Cardiac muscle cell (in vitro differentiated cells and primary cell): Measurements from ENCODE around the gene RNU11. TPM values are rescaled to one million over a fixed set of nuclear protein-coding genes. Genes with fewer than 3 reads are reported as not detected.
A peak's percentile ranks its signal among the peaks of the same experiment; 100 is the strongest.
"Not testable (repeated sequence)": the region's sequence is repeated elsewhere in the genome, so short reads cannot be mapped to it uniquely, and the experiment has no call there.

ENCODE experiments used
- DNase-seq, 2 donors: peaks; one replicate each; pipeline versions ENCODE4 v3.0.0 to v3.0.0-alpha.2; 2010 to 2017; ENCODE audit warnings: low read depth in 1 of 2, low spot score in 1 of 2
- H3K27ac ChIP-seq: fragments of 200-600 bp; sonication (generic); 2 replicates; pipeline ENCODE4 v1.5.1; 2016
- H3K27me3 ChIP-seq: fragments of 200-600 bp; sonication (generic); 2 replicates; pipeline ENCODE4 v1.6.0; 2016; ENCODE audit warnings: control low read depth
- H3K36me3 ChIP-seq: fragments of 200-600 bp; sonication (generic); 2 replicates; pipeline ENCODE4 v1.5.1; 2016; ENCODE audit warnings: control low read depth
- H3K4me1 ChIP-seq: fragments of 200-600 bp; sonication (generic); 2 replicates; pipeline ENCODE4 v1.8.1; 2017; ENCODE audit warnings: low read depth, mild to moderate bottlenecking, mixed run types
- H3K4me3 ChIP-seq: fragments of 200-600 bp; sonication (generic); 2 replicates; pipeline ENCODE4 v1.5.1; 2016; ENCODE audit warnings: mild to moderate bottlenecking
- H3K9me3 ChIP-seq: fragments of 200-600 bp; sonication (generic); 2 replicates; pipeline ENCODE4 v1.5.1; 2017; ENCODE audit warnings: low read depth, mild to moderate bottlenecking, control low read depth
- CTCF ChIP-seq: IDR thresholded peaks from 2 replicates; pipeline ENCODE4 v1.5.1; 2012; ENCODE audit warnings: low read depth, mild to moderate bottlenecking, low read length
- polyA plus RNA-seq: library from polyadenylated mRNA; unstranded; fragments of >200 nt; fragmentation: Nextera tagmentation; extraction: Ambion mirVana; gene quantifications from 2 replicates; pipeline ENCODE4 v1.2.1, GENCODE V29; 2016
- total RNA-seq: library from RNA; depleted of rRNA; stranded (reverse); fragments of >200 nt; gene quantifications from 2 replicates; pipeline ENCODE4 v1.2.3, GENCODE V29; 2016

Gene RNU11
- total and polyA plus RNA-seq, 2 experiments from 2014 or later = not detected

DNA sequence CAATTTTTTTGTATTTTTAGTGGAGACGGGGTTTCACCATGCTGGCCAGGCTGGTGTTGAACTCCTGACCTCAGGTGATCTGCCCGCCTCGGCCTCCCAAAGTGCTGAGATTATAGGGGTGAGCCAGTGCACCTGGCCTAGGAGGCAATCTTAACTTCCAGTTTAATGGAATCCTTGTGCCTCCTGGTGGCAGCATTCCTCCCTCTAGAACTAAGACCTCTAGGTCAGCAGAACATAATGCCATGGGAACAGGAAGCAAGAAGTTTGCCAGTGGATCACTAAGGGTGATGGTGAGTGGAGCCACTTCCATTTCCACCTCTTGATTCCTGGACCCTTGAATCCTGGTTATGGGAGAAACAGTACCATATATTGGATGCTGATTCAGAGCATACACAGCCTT is 5.5 kb downstream of the RNU11 start:
- not testable (repeated sequence) for H3K27me3 ChIP-seq, H3K4me3 ChIP-seq, H3K36me3 ChIP-seq, H3K9me3 ChIP-seq, H3K27ac ChIP-seq, H3K4me1 ChIP-seq
- peak; percentile 36 for TF ChIP-seq CTCF
- DNase-seq = peak; percentile 52 to 58

GRCh38 chr1:28655448-28656311 is 7.3 kb downstream of the RNU11 start:
- not testable (repeated sequence) for DNase-seq, H3K36me3 ChIP-seq, H3K4me1 ChIP-seq, H3K4me3 ChIP-seq, H3K9me3 ChIP-seq, H3K27ac ChIP-seq, H3K27me3 ChIP-seq

GRCh38 chr1:28656335-28656734 is 7.9 kb downstream of the RNU11 start:
- Histone ChIP-seq H3K4me3 (no peak overlapping the region), H3K36me3 (no peaks in the 10 kb centered on the region), H3K4me1 (no peaks in the 10 kb centered on the region), H3K9me3 (no peaks in the 10 kb centered on the region), H3K27me3 (no peaks in the 10 kb centered on the region), H3K27ac (no peak overlapping the region)
- TF ChIP-seq CTCF = no peak
- DNase-seq = no peak

DNA sequence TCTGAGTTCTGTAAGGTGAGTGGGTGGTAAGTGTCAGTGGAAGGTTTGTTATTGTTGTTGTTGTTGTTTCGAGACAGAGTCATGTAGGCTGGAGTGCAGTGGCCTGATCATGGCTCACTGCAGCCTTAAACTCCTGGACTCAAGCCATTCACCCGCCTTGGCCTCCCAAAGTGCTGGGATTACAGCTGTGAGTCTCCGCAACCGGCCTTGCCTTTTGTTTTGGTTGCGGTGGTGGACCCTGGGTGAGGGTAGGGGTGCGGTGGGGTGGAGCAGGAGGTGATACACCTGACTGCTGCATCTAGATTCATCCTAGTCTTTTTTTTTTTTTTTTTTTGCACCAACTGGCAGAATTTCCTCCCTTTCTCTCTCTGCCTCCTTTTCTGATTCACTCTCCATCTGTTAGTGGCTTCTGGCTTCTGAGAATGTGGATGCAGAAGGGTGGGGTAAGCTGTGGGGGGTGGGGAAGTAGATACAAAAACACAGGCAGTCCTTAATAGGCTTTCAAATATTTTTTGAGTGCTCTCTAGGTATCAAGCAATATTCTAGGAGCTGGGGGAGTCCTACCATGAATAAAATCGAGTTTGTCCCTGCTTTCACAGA is 15.6 kb downstream of the RNU11 start:
- Histone ChIP-seq H3K4me1 (peaks cover 7% of the 10 kb centered on the region), H3K27me3 (no peaks in the 10 kb centered on the region), H3K4me3 (no peak overlapping the region), H3K9me3 (no peaks in the 10 kb centered on the region), H3K36me3 (no peaks in the 10 kb centered on the region), H3K27ac (no peak overlapping the region)
- no peak for TF ChIP-seq CTCF
- no peak for DNase-seq

DNA sequence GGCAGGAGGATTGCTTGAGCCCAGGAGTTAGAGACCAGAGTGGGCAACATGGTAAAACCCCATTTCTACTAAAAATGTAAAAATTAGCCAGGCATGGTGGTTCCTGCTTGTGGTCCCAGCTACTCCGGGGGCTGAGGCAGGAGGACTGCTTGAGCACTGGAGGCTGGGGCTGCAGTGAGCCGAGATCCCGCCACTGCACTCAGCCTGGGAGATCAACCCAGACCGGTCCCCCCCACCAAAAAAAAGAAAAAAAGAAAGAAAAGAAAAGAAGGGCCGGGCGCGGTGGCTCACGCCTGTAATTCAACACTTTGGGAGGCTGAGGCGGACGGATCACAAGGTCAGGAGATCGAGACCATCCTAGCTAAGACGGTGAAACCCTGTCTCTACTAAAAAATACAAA is 18.4 kb downstream of the RNU11 start:
- H3K27ac ChIP-seq = no peak overlapping the region
- H3K27me3 ChIP-seq = no peaks in the 10 kb centered on the region
- no peak for DNase-seq
- no peaks in the 10 kb centered on the region for H3K9me3 ChIP-seq
- H3K4me3 ChIP-seq = no peak overlapping the region
- TF ChIP-seq CTCF = no peak
- no peaks in the 10 kb centered on the region for H3K36me3 ChIP-seq
- peaks cover 7% of the 10 kb centered on the region for H3K4me1 ChIP-seq

- peak within 1 kb of the TSS; percentile 89 for H3K4me3 ChIP-seq
- no peak for TF ChIP-seq CTCF
- no peaks in the 10 kb centered on the region for H3K9me3 ChIP-seq
- no peaks in the 10 kb centered on the region for H3K27me3 ChIP-seq
- peak; percentile 91 to 94 for DNase-seq
- H3K4me1 ChIP-seq = peaks cover 7% of the 10 kb centered on the region
- peak within 1 kb of the TSS; percentile 96 for H3K27ac ChIP-seq
- no peaks in the 10 kb centered on the region for H3K36me3 ChIP-seq
Observed at GRCh38 chr1:28668191-28668955, 20.0 kb downstream of the RNU11 start, which contains the start of gene GMEB1. Gene GMEB1 (plus strand): TSS chr1:28668784. CDS start chr1:28683613, 14,829 bp downstream.
